GM10847 (cell line): ENCODE results near the gene SLC5A1.

ENCODE experiments used
- POLR2A ChIP-seq: IDR thresholded peaks from 2 replicates; pipeline ENCODE4 v1.6.1; 2011; ENCODE audit not compliant: insufficient read length; ENCODE audit errors: extremely low read depth

SLC5A1 gene

GRCh38 chr22:32106930-32107329 lies 63.9 kb downstream of the SLC5A1 start:
- TF ChIP-seq POLR2A = no peak

- TF ChIP-seq POLR2A = no peak
Observed at GRCh38 chr22:32112380-32112779, 69.3 kb downstream of the SLC5A1 start.

- TF ChIP-seq POLR2A = no peak
Observed at GRCh38 chr22:32119568-32120235, 76.6 kb downstream of the SLC5A1 start.

- no peak for TF ChIP-seq POLR2A
Observed at GRCh38 chr22:32120603-32121002, 77.5 kb downstream of the SLC5A1 start.

- no peak for TF ChIP-seq POLR2A
Observed at GRCh38 chr22:32122899-32123298, 79.8 kb downstream of the SLC5A1 start.

GRCh38 chr22:32123657-32124056 lies 80.6 kb downstream of the SLC5A1 start:
- TF ChIP-seq POLR2A = no peak

- no peak for TF ChIP-seq POLR2A
Observed at GRCh38 chr22:32127904-32128303, 84.8 kb downstream of the SLC5A1 start.

- no peak for TF ChIP-seq POLR2A
Observed at GRCh38 chr22:32130464-32130863, 87.4 kb downstream of the SLC5A1 start.

- TF ChIP-seq POLR2A = no peak
Observed at GRCh38 chr22:32132126-32132525, 89.1 kb downstream of the SLC5A1 start.

- no peak for TF ChIP-seq POLR2A
Observed at GRCh38 chr22:32132783-32133182, 89.7 kb downstream of the SLC5A1 start.

- TF ChIP-seq POLR2A = no peak
Observed at GRCh38 chr22:32142600-32142999, 99.5 kb downstream of the SLC5A1 start.

- TF ChIP-seq POLR2A = no peak
Observed at GRCh38 chr22:32144496-32145274, 101.6 kb downstream of the SLC5A1 start.

GRCh38 chr22:32158712-32159533 lies 115.9 kb downstream of the SLC5A1 start, which contains the start of gene C22orf42:
Gene C22orf42, minus strand, starts transcription at chr22:32159303. Its CDS starts 88 bp downstream, at chr22:32159215.
- no peak for TF ChIP-seq POLR2A
